Bronchial epithelial cell (primary cell): Measurements from ENCODE around the gene NR2F1-AS1. TPM values are rescaled to one million over a fixed set of nuclear protein-coding genes. Genes with fewer than 3 reads are reported as not detected.

Experiments
- DNase-seq: peaks from one replicate; pipeline ENCODE4 v3.0.0-alpha.2; 2010; ENCODE audit warnings: low read depth
- FAIRE-seq: peaks from 2 replicates; lab custom pipeline; 2011; peaks lifted over from hg19 to GRCh38; lab: Jason Lieb, UNC
- H3K27me3 ChIP-seq: 2 replicates; pipeline ENCODE4 v1.5.1; 2011; ENCODE audit warnings: low read length; ENCODE audit not compliant: control insufficient read depth, insufficient read depth
- H3K36me3 ChIP-seq: 2 replicates; pipeline ENCODE4 v1.5.1; 2011; ENCODE audit warnings: low read length; ENCODE audit not compliant: control insufficient read depth, insufficient read depth
- H3K4me3 ChIP-seq: 2 replicates; pipeline ENCODE4 v1.5.1; 2011; ENCODE audit warnings: mild to moderate bottlenecking, low read depth, low read length, control low read depth
- CTCF ChIP-seq: IDR thresholded peaks from 2 replicates; pipeline ENCODE4 v1.5.1; 2011; ENCODE audit warnings: mild to moderate bottlenecking, moderate library complexity, low read length, control low read depth, inconsistent platforms; ENCODE audit not compliant: insufficient read depth, severe bottlenecking
- total RNA-seq: library from RNA; depleted of rRNA; stranded (reverse); fragments of >200 nt; gene quantifications from 2 replicates; pipeline ENCODE4 v1.2.1, GENCODE V29; 2014

NR2F1-AS1 gene
- total RNA-seq, 1 donor from 2014 or later: 1.1 TPM

DNA sequence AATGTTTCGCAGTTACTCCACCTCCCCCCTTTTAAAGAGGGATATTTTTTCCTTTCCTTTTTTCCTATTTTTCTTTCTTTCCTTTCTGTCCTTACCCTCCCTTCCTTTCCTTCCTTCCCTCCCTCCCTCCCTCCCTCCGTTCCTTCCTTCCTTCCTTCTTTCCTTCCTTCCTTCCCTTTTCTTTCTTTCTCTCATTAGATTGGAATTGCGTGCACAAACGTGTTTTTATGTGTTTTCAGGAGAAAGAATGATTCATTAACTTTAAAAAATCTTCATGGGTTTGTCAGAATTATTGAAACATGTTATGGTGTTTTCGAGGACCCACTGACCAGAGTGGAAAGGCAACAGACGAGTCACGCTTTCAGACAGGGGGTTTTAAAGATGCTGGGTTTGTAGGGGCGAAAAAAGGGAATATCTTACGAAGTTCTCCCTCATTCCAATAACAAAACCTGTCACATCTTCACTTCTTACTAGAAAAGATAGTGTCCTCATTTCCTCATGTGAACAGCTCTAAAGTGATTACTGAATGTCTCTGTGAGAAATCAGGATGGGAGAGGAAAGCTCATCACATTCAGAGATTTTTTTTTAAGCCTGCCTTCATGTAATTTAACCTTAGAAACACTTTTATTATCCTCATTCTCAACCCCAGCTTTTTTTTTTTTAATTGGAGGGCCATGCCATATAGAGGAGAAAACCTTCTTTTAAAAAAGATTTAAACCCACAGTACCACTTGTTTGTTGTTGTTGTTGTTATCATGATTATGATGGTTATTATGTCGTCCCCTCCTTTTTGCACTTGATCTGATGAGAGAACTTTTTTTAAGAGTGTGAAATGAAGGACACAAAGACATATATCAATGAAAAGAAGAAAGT is 23.9 kb upstream of the NR2F1-AS1 start:
- H3K4me3 ChIP-seq: no peak overlapping the region
- FAIRE-seq (no peak), DNase-seq (no peak)
- TF ChIP-seq CTCF: no peak
- peaks cover 28% of the 10 kb centered on the region for H3K27me3 ChIP-seq
- no peaks in the 10 kb centered on the region for H3K36me3 ChIP-seq

- no peak overlapping the region for H3K4me3 ChIP-seq
- no peak for FAIRE-seq
These were observed 23.0 kb upstream of the NR2F1-AS1 start for GRCh38 chr5:93603793-93604643.

GRCh38 chr5:93603078-93603792 is 22.2 kb upstream of the NR2F1-AS1 start:
- TF ChIP-seq CTCF: no peak
- no peak overlapping the region for H3K4me3 ChIP-seq
- DNase-seq (no peak), FAIRE-seq (no peak)
- H3K27me3 ChIP-seq: peaks cover 27% of the 10 kb centered on the region
- H3K36me3 ChIP-seq: no peaks in the 10 kb centered on the region

More at GRCh38 chr5:93603793-93604643, 23.0 kb upstream of the NR2F1-AS1 start:
- H3K27me3 ChIP-seq: peaks cover 25% of the 10 kb centered on the region
- TF ChIP-seq CTCF: no peak
- no peaks in the 10 kb centered on the region for H3K36me3 ChIP-seq
- no peak for DNase-seq

DNA sequence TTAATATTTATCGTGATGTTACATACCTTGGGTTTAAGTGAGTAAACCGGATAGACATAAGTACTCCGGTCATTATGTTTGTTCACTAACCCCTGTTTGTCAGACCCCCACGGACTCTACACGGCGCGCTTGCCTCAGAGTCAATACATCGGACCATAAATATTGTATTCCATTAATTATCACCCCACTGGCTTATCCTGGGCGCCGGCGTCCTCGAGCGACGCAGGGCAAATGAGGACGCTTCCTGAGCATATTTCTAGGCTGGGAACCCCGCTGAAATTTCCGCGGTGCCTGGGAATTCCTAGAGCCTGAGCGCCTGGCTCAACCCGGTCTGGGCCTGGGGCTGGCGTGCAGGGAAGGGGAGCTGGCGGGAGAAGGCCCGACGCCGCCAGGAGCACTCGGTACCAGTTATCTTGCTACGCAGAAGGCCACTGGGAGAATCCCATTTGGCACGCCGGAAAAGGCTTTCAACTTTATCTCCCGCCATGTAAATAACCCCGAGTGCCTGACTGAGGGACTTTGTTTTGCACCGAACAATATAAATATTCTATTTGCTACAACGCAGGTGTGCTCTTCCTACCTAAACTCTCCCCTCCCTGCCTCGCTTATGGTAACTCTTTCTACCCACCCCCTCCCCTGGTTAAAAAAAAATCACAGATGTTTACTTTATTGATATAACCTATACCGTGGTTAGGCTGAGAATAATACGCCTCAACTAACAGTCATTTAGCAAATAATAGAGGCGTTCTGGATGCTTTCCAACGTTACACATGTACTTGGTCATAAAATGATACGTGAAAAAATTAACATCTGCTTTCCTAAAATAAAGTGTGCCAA is 21.4 kb upstream of the NR2F1-AS1 start:
- no peak for DNase-seq
- Histone ChIP-seq H3K4me3 (no peak overlapping the region), H3K36me3 (no peaks in the 10 kb centered on the region), H3K27me3 (peaks cover 26% of the 10 kb centered on the region)
- TF ChIP-seq CTCF: no peak
- FAIRE-seq: no peak

DNA sequence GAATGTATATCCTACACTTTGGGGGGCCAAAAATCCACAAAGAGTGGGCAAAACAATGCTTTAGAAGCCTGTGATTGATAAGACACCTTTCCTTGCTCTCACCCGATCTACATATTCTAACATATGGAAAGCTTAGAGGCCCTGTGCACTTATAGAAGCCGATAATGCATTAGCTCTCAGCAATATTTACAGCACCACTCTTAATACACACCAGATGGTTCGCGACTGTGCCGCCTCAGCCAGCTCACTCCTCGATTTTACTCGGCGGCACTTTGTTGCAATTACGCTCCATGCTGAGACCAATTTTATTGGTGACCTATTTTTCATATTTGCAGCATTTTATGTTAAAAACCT is 20.8 kb upstream of the NR2F1-AS1 start:
- no peak for TF ChIP-seq CTCF
- H3K36me3 ChIP-seq: no peaks in the 10 kb centered on the region
- DNase-seq: no peak
- no peak for FAIRE-seq
- peaks cover 27% of the 10 kb centered on the region for H3K27me3 ChIP-seq
- H3K4me3 ChIP-seq: no peak overlapping the region
